ENCODE results near the gene ZNF74. TPM values are rescaled to one million over a fixed set of nuclear protein-coding genes. Genes with fewer than 3 reads are reported as not detected.
A peak's percentile ranks its signal among the peaks of the same experiment; 100 is the strongest.
"Not testable (repeated sequence)": the region's sequence is repeated elsewhere in the genome, so short reads cannot be mapped to it uniquely, and the experiment has no call there.

Gene ZNF74
- total and polyA plus RNA-seq, 2 experiments from 2014 or later: 24.4 to 90.9 TPM

GRCh38 chr22:20407829-20408228, 13.9 kb downstream of the ZNF74 start:
- no peak overlapping the region for H3K27ac ChIP-seq
- no peak for DNase-seq (ENCODE audit: low read depth in 1 of 2, low spot score in 1 of 2)
- TF ChIP-seq, protein P1, sequence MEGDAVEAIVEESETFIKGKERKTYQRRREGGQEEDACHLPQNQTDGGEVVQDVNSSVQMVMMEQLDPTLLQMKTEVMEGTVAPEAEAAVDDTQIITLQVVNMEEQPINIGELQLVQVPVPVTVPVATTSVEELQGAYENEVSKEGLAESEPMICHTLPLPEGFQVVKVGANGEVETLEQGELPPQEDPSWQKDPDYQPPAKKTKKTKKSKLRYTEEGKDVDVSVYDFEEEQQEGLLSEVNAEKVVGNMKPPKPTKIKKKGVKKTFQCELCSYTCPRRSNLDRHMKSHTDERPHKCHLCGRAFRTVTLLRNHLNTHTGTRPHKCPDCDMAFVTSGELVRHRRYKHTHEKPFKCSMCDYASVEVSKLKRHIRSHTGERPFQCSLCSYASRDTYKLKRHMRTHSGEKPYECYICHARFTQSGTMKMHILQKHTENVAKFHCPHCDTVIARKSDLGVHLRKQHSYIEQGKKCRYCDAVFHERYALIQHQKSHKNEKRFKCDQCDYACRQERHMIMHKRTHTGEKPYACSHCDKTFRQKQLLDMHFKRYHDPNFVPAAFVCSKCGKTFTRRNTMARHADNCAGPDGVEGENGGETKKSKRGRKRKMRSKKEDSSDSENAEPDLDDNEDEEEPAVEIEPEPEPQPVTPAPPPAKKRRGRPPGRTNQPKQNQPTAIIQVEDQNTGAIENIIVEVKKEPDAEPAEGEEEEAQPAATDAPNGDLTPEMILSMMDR (IDR thresholded peaks at IDR 0.05; ENCODE audit: low read depth, low read length): no peak
- peaks cover 6% of the 10 kb centered on the region for H3K4me1 ChIP-seq (ENCODE audit: low read depth)
- peaks cover 3% of the 10 kb centered on the region for H3K36me3 ChIP-seq
- H3K4me3 ChIP-seq: no peak overlapping the region
- H3K9me3 ChIP-seq (ENCODE audit: low read depth): no peaks in the 10 kb centered on the region
- no peaks in the 10 kb centered on the region for H3K27me3 ChIP-seq

DNA sequence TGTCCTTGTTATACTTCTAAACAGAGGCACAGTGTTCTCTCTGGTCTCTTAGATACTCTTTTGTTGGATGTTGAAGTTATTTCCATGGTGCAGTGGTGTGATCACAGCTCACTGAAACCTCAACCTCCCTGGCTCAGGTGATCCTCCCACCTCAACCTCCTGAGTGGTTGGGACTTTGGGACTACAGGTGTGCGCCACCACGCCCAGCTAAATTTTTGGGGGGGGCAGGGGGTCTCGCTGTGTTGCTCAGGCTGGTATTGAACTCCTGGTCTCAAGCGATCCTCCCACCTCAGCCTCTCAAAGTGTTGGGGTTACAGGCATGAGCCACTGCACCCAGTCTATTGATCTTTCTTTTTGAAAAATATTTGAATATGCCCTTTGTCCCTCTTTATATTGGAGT, 14.9 kb downstream of the ZNF74 start:
- no peaks in the 10 kb centered on the region for H3K27me3 ChIP-seq
- peaks cover 3% of the 10 kb centered on the region for H3K36me3 ChIP-seq
- H3K4me1 ChIP-seq (ENCODE audit: low read depth): peaks cover 7% of the 10 kb centered on the region
- H3K4me3 ChIP-seq: no peak overlapping the region
- H3K9me3 ChIP-seq (ENCODE audit: low read depth): no peaks in the 10 kb centered on the region
- TF ChIP-seq, protein P1 (IDR thresholded peaks at IDR 0.05; ENCODE audit: low read depth, low read length): no peak
- DNase-seq (ENCODE audit: low read depth in 1 of 2, low spot score in 1 of 2): no peak
- no peak overlapping the region for H3K27ac ChIP-seq

DNA sequence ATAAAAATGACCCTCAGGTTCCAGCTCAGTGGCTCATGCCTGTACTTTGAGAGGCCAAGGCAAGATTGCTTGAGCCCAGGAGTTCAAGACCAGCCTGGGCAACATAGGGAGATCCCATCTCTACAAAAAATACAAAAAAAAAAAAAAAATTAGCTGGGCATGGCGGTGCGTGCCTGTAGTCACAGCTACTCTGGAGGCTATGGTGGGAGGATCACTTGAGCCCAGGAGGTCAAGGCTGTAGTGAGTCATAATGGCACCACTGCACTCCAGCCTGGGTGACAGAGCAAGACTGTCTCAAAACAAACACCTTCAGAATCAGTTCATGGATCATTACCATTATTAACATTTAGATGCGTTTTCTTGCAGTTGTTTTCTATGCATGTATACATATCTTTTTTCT, 15.4 kb downstream of the ZNF74 start:
- H3K27me3 ChIP-seq; DNase-seq (ENCODE audit: low read depth in 1 of 2, low spot score in 1 of 2); H3K4me3 ChIP-seq; H3K4me1 ChIP-seq (ENCODE audit: low read depth); H3K36me3 ChIP-seq; H3K9me3 ChIP-seq (ENCODE audit: low read depth); H3K27ac ChIP-seq: not testable (repeated sequence)

DNA sequence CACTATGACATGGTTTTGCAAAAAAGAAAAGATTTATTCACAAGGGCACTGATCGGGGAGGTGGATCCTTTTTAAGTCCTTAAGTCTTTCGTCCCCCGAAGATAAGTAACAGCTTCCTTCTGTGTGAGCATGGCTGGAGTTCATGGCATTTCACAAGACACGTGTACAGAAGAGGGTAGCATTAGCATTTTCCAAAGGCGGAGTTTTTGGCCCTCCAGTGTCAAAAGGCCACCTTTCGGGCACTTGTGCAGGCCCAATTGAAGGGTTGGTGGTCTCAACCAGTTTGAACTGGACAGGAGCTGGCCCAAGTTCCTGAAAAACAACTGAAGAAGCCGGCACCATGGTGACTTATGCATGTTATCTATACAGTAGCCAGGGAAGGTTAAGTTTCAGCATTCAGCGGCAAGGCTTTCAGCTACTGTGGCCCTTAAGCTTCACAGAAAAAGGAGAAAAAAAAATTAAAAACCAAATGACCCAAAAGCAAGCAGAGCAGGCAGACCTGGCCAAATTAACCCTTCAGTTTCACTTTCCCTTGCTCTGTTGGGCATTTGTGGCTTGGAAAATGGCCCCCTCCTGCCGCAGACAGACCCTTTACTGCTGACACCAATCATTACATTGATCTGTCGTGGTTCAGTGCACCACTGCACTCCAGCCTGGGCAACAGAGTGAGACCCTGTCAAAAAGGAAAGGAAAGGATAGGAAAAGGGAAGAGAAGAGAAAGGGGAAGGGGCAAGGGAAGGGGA, 18.7 kb downstream of the ZNF74 start:
- no peaks in the 10 kb centered on the region for H3K27me3 ChIP-seq

GRCh38 chr22:20413217-20414058, 19.5 kb downstream of the ZNF74 start:
- peaks cover 7% of the 10 kb centered on the region for H3K4me1 ChIP-seq (ENCODE audit: low read depth)
- TF ChIP-seq, protein P1 (IDR thresholded peaks at IDR 0.05; ENCODE audit: low read depth, low read length): no peak
- no peaks in the 10 kb centered on the region for H3K9me3 ChIP-seq (ENCODE audit: low read depth)
- H3K4me3 ChIP-seq: no peak overlapping the region
- H3K27ac ChIP-seq: no peak overlapping the region
- H3K27me3 ChIP-seq: no peaks in the 10 kb centered on the region
- H3K36me3 ChIP-seq: no peaks in the 10 kb centered on the region
- no peak for DNase-seq (ENCODE audit: low read depth in 1 of 2, low spot score in 1 of 2)

More for the DNA sequence above, 18.7 kb downstream of the ZNF74 start:
- DNase-seq (ENCODE audit: low read depth in 1 of 2, low spot score in 1 of 2): no peak
- peak overlapping the region; percentile 6 for H3K27ac ChIP-seq
- peaks cover 7% of the 10 kb centered on the region for H3K4me1 ChIP-seq (ENCODE audit: low read depth)
- TF ChIP-seq, protein P1 (IDR thresholded peaks at IDR 0.05; ENCODE audit: low read depth, low read length): no peak
- no peak overlapping the region for H3K4me3 ChIP-seq
- H3K36me3 ChIP-seq: no peaks in the 10 kb centered on the region
- no peaks in the 10 kb centered on the region for H3K9me3 ChIP-seq (ENCODE audit: low read depth)

GRCh38 chr22:20414059-20414440, 20.1 kb downstream of the ZNF74 start:
- Histone ChIP-seq H3K27me3 (no peaks in the 10 kb centered on the region), H3K9me3 (ENCODE audit: low read depth) (no peaks in the 10 kb centered on the region), H3K27ac (no peak overlapping the region), H3K4me3 (no peak overlapping the region), H3K4me1 (ENCODE audit: low read depth) (peaks cover 7% of the 10 kb centered on the region), H3K36me3 (no peaks in the 10 kb centered on the region)
- TF ChIP-seq, protein P1 (IDR thresholded peaks at IDR 0.05; ENCODE audit: low read depth, low read length): no peak
- no peak for DNase-seq (ENCODE audit: low read depth in 1 of 2, low spot score in 1 of 2)
